GOT3 (cell line): Measurements from ENCODE around the gene RBM19.

Experiments used
- DNase-seq: peaks from one replicate; lab custom pipeline; 2025; ENCODE audit warnings: mixed read lengths; lab: John Stamatoyannopoulos, UW

The RBM19 gene

DNA sequence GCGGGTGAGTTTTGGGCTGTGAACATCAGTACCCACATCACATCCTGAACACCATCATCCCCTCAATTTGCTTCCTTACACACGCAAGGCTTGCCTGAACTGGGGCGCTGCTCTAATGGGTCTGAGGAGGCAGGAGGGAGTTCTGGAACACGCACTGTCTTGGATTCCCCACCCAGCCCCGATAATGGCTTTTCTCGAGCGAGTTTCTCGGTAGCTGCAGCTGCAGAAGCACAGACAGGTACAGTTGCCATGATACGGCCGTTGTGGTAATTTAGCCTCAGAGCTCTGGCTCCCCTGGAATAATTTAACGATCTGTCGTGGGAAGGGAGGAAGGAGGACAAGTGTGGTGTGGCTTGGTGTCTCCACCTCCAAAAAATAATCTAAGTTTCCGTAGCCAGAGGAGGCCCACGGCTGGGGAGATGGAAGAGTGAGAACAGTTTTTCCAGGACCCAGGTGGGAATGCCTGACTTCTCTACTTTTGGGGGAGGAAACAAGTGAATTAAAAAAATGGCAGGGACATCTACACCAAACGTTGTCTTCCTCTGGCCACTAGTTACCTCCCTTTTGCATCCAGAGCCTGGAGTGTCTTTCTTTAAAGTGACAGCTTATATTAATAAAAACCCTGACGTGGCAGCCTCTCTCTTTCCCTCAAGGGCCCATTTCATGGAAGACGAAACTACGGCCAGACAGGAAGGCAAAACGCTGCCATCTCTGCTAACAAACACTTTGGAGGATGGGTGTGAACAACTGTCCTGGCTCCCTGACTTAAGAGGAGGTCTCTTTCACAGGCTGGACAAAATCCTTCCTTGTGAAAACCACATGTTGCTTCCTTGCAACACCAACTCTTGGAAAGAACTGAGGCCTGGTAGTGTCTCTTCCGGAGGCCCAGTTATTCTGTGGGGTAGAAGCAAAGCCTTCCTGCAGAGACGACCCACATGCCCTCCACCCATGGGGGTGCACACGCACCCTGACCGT lies 84.8 kb downstream of the RBM19 start:
- DNase-seq: no peak

- DNase-seq: no peak
Observed at GRCh38 chr12:113880326-113880725, 85.8 kb downstream of the RBM19 start.

- no peak for DNase-seq
Observed at GRCh38 chr12:113879658-113880057, 86.5 kb downstream of the RBM19 start.

- no peak for DNase-seq
Observed at GRCh38 chr12:113877607-113878006, 88.5 kb downstream of the RBM19 start.

DNA sequence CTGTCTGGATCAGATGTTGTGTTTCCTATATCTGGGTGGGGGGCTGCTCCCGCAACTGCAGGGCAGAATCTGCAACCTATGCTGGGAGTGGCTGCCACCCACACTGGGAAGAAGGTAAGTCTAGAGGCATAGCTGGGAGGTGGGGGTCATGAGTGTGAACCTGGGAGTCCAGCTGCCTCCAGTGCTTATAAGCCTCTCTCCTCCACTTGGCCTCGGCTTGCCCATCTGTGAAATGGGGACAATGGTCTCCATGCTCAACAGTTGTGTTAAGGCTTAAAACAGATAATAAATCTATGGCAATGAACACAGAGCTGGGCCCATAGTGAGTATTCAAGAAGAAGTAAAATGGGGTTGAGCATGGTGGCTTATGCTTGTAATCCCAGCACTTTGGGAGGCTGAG lies 90.0 kb downstream of the RBM19 start:
- no peak for DNase-seq

- DNase-seq: no peak
Observed at GRCh38 chr12:113875691-113876090, 90.4 kb downstream of the RBM19 start.

GRCh38 chr12:113874999-113875561 lies 91.0 kb downstream of the RBM19 start:
- no peak for DNase-seq

GRCh38 chr12:113874326-113874725 lies 91.8 kb downstream of the RBM19 start:
- no peak for DNase-seq

- DNase-seq: no peak
Observed at GRCh38 chr12:113873740-113874139, 92.4 kb downstream of the RBM19 start.

DNA sequence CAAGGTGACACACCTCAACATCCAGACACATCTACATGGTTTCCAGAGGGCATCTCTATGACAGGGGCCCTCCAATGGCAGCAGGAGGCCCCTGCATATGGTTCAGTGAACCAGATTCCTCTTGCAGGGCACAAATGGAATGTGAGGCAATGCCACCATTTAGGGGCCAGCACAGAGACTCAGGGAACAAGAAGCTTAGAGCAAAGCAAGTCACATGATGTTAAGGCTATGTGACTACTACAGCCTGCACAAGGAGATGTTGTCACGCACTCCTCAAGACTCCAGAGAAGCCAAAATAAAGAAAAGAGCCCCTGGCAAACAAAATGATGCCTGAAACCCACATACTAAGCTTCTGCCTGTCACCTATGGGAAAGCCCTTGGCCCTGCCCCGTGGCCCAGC lies 95.2 kb downstream of the RBM19 start:
- DNase-seq: no peak

DNA sequence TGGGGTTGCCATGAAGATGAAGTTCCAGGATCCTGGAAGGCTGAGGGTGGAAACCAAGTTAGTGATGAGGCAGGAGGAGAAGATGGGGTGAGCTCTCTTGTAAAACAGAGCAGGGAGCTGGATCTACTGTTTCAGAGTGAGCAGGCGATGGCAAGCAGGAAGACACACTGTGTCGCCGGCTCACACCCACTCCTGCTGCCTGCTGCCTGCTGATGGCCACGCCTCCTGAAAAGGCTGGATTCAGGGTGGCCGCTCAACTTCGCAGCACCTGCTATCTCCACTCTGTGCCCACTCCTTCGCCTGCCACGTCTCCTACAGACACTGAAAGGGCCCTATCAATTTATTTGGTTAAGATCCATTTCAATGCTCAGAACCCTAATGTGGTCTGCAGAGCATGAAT lies 96.1 kb downstream of the RBM19 start:
- DNase-seq: no peak

DNA sequence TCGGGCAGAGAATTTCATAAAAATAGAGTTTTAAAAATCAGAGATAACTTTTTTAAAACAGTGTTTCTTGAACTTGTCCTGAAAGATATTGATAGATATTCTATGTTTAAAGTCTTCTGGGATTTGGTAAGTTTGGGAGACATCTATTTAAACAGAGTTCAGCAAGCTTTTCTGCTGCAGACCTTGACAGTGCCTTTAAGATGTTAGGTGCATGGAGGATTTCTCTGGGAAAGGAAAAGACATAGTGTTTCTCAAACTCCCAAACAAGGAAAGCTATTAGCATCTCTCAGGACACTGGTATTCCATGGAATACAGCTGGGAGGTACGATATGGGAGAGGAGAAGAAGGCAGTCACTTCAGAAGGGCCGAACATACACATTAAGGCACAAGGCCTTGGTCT lies 97.8 kb downstream of the RBM19 start:
- DNase-seq: no peak

DNA sequence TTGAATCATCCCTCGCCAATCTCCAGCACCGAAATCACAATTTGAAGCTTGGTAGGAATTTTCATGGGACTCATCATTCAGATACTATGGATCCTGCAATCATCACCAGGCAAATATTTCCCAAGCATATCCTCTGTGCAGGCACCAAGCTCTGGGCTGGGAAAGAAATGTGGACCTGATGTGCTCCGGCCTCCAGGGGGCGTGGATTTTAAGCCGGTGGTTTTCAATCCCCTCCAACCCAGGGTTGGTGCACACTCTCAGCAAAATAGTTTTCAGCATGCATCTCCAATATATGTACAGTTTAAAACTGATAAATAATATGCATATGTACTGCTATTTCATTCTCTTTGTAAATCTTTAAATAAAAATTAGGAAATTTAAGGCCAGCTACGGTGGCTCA lies 98.9 kb downstream of the RBM19 start:
- DNase-seq: no peak

GRCh38 chr12:113866496-113866895 lies 99.6 kb downstream of the RBM19 start:
- DNase-seq: no peak

DNA sequence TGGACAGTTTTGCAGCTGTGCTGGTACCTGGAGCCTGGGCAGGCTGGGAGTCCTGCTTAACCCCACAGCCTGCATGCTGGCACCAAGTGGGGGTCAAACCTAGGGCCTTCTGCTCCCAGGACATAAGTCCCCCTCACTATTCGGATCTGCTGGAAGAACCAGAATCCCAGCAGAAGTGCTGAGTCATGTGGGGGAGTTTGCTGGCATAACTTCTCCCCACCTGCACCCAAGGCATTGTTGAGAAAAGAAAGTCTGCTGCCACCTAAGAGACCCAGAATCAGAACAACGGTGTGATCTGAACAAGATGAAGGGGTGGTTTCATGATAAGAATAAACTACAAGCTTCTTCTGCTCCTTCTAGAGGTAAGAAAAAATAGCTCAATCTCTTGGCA lies 102.7 kb downstream of the RBM19 start:
- no peak for DNase-seq

DNA sequence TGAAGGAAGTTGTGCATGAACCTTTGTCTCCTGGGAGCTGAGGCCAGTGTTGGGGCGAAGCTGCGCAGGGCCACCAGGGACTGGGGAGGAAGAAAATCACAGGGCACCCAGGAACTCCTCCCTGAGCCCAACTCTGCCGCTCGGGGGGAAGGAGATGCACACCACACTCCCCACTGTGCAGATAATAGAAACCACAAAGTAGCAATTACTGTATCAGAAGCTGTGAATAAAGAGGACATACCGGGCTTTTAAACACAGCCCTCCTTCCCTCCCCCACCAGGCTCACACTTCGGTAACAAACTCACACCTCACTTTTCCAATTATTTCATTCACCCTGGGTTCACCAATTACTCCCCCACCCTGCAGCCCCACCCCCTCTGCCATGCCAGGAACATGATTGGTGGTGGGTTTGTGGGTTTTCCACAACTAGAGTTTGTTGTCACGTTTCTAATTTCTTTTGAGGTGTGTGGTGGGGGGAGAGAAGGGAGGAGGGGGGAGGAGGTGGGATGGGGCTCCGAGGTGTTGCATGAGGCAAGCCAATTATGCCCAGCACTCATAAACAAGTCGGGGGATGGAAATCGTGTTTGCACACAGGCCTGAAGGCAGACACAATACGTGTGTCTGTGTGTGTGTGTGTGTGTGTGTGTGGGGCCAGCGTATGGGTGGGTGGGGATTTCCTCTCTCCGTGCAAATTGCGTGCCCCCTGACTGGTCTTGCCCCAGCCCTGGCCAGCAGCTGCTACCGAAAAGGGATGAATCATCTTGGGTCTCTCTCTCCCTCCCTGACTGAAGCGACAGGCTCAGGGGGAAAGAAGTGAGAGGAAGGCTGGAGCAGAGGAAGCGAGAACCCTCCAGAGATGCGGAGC lies 103.3 kb downstream of the RBM19 start:
- no peak for DNase-seq

GRCh38 chr12:113861708-113862312 lies 104.3 kb downstream of the RBM19 start:
- DNase-seq: no peak

- DNase-seq: peak; percentile 27
Observed at GRCh38 chr12:113860950-113861349, 105.2 kb downstream of the RBM19 start.

- DNase-seq: no peak
Observed at GRCh38 chr12:113860059-113860820, 105.9 kb downstream of the RBM19 start.

DNA sequence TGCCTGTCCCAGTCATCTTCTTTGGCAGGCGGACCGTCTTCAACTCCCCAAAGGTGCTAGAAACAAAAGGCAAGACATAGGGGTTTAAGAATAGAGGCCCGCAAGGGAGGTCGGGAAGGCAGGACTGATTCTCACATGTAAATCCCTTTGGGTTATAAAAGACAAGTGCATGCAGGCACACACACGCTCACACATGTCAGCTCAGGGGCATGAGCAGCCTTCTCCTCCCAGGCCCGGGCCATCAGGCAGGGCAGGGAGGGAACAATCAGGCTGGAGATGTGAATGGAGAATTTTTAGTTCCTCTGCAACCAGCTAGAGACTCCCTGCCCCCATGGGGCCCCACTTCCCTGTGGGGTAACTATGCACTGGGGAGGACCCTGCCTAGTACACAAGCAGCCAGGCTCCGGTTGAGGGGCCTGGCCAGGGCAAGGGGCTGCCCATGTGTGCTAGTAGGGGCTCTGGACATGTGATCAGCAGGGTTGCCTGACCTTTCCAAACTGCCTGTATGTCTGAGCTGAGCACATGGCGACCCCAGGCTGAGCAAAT lies 107.2 kb downstream of the RBM19 start:
- DNase-seq: no peak

- DNase-seq: no peak
Observed at GRCh38 chr12:113857371-113857770, 108.8 kb downstream of the RBM19 start.
